Anterior cingulate cortex (tissue), 58 donors: ENCODE measurements around the gene RRBP1.

ENCODE experiments used
- DNase-seq, 58 donors: peaks; one replicate each; lab custom pipeline; 2025; lab: John Stamatoyannopoulos, UW

The RRBP1 gene

GRCh38 chr20:17615645-17616479 is 66.2 kb downstream of the RRBP1 start:
- DNase-seq = no peak

- DNase-seq = no peak
Measured at GRCh38 chr20:17614812-17615644, 67.0 kb downstream of the RRBP1 start.

GRCh38 chr20:17614176-17614811 is 67.7 kb downstream of the RRBP1 start:
- no peak for DNase-seq

GRCh38 chr20:17613328-17614175 is 68.5 kb downstream of the RRBP1 start:
- no peak for DNase-seq

GRCh38 chr20:17612992-17613327 is 69.1 kb downstream of the RRBP1 start:
- DNase-seq = no peak

GRCh38 chr20:17612287-17612991 is 69.6 kb downstream of the RRBP1 start:
- DNase-seq = no peak

GRCh38 chr20:17611540-17612286 is 70.3 kb downstream of the RRBP1 start:
- no peak for DNase-seq

- DNase-seq = no peak
Measured at GRCh38 chr20:17611290-17611539, 70.8 kb downstream of the RRBP1 start.

GRCh38 chr20:17610566-17611289 is 71.3 kb downstream of the RRBP1 start:
- no peak for DNase-seq

- DNase-seq = no peak
Measured at GRCh38 chr20:17609811-17610377, 72.1 kb downstream of the RRBP1 start.

- no peak for DNase-seq
Measured at GRCh38 chr20:17608701-17609497, 73.1 kb downstream of the RRBP1 start.

GRCh38 chr20:17606001-17606400 is 76.0 kb downstream of the RRBP1 start:
- no peak for DNase-seq

- DNase-seq = no peak
Measured at GRCh38 chr20:17605131-17605660, 76.8 kb downstream of the RRBP1 start.

GRCh38 chr20:17602493-17602892 is 79.5 kb downstream of the RRBP1 start:
- no peak for DNase-seq

GRCh38 chr20:17601957-17602356 is 80.1 kb downstream of the RRBP1 start:
- DNase-seq = no peak

GRCh38 chr20:17598013-17598550 is 84.0 kb downstream of the RRBP1 start:
- no peak for DNase-seq

- no peak for DNase-seq
Measured at GRCh38 chr20:17595856-17596255, 86.2 kb downstream of the RRBP1 start.
